GM19468 (cell line): ENCODE measurements around the gene DEDD2.
A peak's percentile ranks its signal among the peaks of the same experiment; 100 is the strongest.

Source experiments
- ATAC-seq: cut with Tn5 transposase; IDR thresholded peaks from one replicate; pipeline ENCODE4 v1.9.1; 2021; ENCODE audit warnings: mild to moderate bottlenecking, moderate library complexity, moderate number of reproducible peaks; ENCODE audit not compliant: unreplicated experiment; ENCODE audit errors: extremely low read depth

The DEDD2 gene

DNA sequence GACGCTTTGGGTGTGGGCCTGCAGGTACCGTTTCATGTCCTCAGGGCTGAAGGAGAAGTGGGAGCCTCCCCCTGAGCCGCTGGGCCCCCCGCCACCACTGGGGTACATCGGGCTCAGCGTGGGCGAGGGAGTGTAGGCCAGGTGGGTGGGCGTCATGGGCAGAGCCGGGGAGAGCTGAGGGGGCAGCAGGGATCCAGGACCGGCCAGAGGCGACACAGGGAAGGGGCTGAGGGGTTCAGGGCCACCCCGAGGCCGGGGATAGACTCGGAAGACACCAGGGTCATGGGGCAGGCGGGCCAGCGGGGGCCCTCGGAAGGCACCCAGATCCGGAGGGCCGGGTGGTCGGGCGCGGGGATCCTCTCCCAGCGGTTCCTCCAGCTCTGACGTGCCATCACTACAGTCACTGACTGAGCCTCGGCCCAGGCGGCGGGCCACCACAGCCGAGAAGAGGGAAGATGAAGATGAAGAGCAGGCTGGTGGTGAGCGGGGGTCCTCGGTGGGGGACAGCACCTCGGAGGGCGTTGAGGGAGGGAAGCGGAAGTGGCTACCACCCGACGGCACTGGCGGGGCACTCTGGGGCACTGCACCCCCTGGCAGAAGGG is 31.8 kb upstream of the DEDD2 start:
- no peak for ATAC-seq

DNA sequence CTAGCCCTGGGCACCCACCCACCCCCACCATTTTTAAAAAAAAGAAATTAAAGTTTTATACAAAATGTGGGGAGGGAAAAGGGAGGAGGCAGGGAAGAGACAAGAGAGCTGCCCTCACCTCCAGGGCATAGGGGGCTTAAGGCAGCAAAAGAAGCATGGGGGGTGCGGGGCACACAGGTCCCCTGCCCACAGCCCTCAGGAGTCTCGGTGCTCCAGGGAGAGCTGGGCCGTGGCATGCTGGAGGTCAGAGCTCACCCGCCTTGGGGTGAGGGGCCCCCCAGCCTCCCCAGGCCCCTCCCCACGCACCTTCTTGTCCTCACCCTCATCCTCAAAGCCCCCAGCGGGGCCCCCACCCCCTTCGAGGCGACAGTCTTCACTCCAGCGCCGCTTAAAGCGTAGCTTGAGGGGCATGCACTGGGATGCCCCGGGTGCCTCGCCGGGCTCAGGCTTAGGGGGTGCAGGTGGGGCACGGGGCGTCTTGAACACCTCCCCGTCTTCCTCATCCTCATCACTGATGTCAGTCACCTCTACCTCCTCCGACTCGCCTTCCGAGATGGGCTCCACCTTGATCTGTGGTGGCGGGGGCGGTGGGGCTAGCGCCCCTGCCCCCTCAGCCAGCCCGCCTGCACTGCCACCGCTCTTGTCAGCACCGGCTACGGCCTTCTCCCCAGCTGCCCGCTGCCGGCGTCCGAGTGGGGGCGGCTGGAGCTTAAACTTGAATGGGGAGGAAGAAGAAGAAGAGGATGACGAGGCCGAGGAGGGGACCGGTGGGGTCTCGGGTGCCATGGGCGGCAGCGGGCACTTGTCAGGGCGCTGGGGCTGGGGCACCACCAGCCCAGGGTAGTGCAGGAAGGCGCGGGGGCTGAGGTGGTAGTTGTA is 31.0 kb upstream of the DEDD2 start:
- no peak for ATAC-seq

DNA sequence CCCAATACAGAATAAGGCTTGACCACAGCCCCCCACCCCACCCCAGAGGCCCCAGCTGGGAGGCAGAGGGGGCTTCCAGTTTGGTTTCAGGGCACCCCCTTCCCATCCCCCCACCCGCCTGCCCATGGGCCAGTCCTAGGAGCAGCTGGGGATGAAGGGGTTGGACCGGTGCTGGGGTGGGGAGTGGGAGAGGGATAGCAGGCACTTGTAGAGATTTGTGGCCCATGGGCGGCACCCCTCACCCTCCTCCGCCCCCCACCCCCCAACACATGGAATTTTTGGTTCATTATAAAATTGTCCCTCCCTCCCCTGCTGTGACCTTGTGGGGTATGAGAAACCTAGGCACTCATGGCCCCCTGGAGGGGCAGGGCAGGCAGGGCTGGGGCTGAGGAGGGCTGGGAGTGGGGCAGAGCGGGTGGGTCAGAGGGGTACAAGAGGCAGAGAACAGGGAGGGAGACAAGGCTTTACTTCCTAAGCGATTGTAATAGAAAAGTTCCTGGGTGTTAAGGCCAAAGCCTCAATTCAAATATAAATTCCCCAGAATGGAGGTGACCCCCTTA is 30.2 kb upstream of the DEDD2 start:
- ATAC-seq: no peak

DNA sequence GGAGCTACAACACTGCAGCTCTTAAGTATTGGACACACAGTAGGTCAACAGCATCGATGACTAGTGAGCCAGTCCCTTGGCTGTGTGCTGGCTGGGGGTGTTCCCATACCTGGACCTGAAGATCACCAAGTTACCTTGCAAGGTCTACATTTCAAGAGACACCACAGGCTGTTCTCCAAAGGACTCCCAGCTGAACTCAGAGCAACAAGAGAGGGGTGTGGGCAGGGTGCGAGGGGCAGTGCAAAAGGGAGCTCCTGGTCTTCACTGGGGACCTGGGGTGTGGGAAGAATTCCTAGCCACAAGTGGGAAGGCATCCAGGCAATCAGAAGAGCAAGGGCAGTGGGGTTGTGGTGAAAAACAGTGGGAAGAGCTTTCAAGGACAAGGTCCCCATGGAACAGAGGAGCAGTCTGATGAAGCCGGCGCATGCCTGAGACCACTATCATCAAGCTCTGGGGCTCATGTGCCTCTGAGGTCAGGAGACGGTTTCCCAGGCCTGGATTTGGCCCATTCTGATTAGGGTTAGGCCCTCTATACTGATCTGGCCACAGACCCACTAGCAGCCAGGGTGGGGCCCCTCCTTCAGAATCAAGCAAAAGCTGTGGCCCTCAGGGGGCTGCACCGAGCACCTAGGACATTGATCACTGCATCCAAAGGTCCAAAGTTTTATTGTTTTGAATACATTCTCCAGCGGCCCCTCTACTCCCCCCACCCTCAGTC is 29.6 kb upstream of the DEDD2 start:
- ATAC-seq: no peak

DNA sequence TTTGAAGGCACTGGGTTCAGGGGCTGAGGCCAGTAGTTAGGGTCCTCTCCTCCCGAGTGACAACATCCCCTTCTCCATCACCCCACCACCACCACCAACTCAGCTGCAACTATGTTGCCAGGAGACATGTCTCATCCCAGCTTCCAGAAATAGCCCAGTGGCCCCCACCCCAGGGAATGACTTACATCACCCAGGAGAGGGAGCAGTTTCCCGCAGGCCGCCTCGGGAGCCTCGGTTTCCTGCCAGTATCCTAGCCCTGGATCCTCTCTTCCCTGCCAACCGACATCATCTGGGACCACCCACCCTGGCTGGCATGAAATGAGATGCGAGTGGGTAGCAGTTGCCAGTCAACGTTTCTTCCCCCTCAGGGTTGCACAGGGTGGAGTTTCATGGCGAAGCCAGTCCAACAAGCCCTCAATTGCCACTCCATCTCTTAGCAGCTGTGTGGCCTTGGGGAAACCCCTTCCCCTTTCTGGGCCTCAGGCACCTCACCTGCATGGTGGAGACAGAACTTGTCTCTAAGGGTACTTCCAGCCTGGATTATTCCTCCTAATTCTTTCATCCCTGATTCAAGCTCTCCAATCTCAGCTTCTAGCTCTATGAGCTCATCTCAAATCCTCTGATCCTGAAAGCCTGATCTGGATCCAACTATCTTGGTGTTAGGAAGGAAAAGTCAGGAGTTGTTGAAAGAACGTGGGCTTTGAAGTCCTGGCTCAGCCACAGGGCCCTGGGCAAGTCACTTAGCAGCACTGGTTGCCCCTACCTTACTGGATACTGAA is 28.9 kb upstream of the DEDD2 start:
- ATAC-seq: no peak

DNA sequence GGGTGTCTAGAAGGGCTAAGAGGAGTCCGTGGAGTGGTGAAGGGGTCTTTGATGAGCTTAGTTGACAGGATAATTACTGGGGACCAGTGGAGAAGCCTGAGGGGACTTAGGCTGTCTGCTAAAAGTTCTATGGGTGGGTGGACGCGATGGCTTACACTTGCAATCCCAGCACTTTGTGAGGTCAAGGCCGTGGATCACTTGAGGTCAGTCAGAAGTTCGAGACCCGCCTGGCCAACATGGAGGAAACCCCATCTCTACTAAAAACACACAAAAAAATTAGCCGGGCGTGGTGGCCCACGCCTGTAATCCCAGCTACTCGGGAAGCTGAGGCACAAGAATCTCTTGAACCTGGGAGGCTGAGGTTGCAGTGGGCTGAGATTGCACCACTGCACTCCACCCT is 27.8 kb upstream of the DEDD2 start:
- no peak for ATAC-seq

DNA sequence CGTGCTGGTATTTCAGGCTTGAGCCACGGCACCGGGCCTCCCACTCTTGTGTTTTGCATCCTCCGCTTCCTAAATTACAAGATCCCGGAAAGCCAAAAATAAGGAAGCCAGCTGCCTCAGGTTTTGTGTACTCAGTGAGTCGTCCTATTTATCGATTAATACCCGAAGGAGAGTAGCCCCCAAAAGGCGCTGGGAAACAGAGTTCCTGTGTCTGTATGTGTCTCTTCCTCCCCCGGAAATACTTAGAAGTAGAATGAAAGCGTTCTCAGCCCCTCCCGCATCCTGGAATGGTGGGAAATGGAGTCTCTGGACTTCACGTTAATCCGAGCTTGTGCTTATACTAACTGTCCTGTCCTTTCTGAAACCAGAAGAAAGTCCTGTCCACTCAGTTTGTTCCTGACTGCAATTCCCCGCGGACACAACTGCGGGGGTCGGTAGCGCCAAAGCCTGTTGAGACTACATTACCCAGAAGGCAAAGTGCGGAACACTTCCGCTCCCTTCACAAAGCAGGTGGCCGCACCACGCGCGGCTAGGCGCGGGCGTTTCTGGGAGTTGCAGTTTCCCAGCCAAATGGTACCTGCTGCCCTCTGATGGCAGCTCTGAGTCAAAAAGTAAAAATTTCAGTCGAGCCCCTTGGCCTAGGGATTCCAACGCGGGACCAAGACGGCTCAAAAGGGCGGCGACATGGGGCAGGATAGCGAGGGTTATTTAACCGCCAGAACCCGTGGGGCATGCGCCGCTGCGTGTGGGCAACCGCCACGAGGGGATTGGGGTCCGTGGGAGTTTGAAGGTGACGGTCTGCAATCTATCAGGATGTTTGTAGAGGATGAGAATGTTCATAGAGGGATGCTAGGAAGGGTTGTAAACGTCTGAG is 27.1 kb upstream of the DEDD2 start:
- peak; percentile 27 for ATAC-seq

DNA sequence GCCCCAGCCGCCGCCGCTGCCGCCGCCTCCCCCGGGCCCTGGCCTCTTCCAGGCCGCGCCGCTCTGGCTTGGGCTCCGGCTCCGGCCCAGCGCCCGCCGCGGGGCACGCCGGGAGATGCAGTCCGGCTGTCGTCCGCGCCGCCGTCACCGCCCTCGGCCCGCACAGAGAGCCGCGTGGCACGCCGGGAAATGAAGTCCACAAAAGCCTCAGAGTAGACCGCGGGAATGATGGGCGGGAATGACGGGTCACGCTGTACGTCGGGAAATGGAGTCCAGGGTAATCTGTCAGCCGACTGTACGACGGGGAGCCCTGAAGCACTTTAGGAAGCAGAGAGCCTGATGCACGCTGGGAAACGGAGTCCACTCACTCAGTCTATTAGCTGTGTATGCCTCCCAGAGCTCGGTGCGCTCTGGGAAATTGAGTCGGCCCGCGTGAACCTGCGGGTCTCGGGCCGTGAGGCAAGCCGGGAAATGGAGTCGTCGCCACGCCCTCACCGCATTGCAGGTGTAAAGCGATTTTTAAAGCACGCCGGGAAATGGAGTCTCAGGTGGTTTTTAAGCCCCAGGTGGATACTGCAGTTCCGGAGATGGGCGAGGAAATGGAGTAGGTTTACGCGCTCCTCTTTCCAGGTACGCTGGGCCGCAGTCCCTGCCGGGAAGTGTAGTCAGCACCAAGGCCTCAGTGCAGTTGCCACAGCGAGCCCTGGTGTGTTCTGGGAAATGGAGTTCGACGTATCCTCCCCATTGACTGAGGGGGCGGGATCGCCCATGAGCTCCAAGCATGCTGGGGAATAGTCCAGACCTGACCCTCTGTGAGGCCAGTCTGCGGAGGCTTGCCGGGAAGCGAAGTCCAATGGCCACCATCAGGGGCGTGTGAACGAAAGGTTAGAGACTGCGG is 25.3 kb upstream of the DEDD2 start, which contains the start of gene GSK3A:
Gene GSK3A (minus strand): TSS at position 91 of the 898 bp plus-strand sequence. CDS start 137 bp downstream, outside the sequence.
- peak; percentile 41 for ATAC-seq

DNA sequence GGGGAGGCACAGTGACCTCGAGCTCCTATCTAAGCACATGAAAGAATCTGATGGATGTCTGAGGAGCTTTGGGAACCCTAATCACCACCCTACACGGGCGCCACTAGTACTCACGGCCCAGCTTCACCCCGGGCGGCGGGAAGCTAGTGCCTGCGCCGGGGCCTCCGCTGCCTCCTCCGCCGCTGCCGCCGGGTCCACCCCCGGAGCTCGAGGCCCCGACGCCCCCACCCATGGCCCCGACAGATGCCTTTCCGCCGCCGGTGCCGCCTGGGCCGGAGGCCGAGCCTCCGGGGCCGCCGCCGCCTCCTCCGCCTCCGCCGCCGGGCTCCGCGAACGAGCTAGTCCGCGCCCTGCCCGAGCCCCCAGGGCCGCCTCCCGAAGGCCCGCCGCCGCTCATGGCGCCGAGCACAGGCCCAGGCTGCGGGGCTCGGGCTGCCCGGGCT is 24.6 kb upstream of the DEDD2 start:
- no peak for ATAC-seq

DNA sequence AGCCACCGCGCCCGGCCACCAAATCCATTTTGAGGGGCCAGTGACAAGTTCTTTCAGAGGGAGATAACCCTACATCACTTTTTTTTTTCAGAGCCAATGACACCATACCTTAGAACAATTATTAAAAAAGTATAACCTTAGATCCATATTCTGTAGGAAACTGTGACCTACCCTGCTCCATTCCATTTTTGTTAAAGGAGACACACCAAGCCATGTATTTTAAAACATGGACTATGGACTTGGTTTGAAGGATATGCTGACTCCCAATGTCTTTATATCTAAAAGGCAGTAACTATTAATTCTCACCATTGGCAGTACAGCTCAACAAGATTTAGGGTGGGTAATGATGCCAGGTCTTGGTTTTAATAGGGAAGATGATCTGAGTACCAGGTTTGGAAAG is 23.8 kb upstream of the DEDD2 start:
- no peak for ATAC-seq

DNA sequence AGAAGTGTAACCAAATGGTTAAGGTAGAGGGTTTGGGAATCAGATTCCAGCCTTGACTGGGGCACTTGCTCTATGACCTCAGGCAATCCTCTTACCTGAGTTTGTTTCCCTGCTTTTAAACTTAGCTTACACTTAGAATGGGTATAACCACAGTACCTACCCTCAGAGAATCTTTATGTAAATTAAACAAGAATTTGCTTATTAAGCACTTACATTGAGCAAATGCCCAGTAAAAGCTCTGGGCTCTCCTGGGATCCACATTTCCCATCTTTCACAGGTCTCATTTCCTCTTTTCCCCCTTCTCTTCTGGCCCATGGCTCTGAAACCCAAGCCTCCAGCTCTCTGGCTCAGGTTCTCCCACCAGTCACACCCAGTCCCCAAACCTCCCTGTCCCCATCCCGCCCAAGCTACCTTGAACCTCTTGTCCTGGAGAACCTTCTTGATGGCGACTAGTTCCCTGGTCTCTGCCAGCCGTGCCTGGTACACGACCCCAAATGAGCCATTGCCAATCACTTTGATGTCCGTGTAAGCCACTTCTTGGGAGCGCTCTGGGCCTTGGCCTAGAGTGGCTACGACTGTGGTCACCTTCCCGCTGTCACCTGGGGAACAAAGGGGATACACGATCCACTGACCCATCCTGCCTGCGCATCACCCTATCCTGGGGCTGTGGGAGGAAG is 22.2 kb upstream of the DEDD2 start:
- no peak for ATAC-seq

DNA sequence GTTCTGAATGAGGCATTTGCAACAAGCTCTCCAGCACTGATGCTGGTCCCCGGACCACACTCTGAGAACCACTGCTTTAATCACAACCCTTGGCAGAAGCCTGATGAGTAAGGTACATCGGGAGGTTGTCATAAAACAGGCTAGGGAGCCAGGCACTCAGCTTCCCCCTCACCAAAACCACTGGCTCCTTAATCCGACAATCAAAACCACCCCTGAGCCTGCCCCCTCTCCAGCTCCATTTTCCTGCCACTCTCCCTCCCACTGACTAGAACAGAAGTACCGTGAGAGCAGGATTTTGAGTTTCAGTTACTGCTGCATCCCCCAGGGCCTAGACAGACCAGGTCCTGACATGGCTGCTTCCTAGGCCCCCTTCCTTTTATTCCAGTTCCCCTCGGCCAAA is 17.7 kb upstream of the DEDD2 start:
- no peak for ATAC-seq

DNA sequence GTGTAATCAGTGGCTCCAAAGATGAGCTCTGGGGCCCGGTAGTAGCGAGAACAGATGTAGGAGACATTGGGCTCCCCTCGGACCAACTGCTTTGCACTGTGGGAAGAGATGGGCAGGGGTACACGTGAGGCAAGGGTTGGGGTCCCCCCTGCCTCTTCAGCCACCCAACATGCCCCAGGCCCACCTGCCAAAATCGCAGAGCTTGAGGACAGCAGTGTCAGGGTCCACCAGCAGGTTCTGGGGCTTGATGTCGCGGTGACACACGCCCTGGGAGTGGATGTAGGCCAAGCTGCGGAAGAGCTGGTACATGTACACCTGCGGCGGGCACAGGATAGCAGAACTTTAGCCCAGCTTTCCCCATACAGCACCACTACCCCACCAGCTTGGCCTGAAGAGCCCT is 16.9 kb upstream of the DEDD2 start:
- ATAC-seq: no peak

DNA sequence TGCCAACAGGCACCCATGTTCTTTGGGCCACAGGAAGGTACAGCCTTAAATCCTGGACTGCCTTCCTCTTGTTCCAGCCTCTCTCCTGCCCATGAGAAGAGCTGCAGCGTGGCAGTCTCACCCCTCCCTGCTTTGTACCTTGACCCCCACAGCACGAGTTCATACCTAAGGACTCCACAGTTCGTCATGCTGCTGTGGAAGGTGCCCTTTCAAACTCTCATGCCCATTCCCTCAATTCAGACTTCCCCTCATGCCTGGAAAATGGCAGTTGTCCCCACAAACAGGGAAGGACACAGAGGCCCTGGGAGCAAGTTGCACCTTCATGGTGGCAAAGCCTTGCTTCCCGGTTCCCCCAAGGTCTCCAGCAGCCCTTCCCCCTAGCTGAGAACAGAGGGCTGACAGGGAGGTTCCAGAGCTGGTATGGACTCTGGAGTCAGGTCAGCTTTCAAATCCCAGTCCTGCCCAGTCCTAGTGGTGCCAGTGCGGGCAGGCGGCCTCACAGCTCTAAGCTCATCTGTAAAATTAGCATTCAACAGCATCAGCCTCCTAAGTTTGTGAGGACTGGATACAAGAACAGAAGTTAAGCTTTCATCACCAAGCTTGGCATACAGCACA is 16.3 kb upstream of the DEDD2 start:
- ATAC-seq: no peak

DNA sequence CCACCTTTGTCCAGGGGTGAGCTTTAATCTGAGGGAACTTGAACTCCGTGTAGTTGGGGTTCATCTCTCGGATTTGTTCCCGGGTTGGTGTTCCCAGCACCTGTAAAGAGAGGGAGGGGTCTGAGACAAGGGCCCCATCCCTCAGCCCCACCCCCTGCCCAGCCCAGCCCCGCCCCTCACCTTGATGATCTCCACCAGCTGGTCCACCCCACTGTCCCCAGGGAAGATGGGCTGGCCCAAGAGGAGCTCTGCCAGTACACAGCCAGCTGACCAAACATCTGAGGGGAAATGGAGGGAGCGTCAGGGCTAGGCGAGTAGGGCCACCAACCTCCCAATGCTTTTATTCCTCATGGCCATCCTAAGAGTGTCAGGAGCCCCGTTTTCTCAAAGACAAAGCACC is 15.6 kb upstream of the DEDD2 start:
- no peak for ATAC-seq

DNA sequence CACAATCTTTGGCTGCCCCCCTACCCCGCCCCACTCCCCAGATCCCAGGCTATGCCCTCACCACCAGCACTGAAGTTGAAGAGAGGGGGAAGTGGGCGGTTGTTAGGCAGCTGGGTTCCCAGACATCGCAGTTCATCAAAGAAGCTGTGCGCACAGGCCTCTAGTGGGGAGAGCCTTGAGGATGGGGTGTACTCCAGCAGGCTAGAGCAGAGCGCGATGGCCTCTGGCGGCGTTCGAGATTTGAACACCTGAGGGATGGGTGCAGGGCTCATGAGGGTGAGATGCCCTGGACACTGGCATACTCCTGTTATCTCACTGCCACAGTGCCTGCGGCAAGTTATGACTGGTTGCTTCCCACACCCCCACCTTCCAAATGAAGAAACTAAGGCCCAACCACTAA is 15.0 kb upstream of the DEDD2 start:
- ATAC-seq: no peak

DNA sequence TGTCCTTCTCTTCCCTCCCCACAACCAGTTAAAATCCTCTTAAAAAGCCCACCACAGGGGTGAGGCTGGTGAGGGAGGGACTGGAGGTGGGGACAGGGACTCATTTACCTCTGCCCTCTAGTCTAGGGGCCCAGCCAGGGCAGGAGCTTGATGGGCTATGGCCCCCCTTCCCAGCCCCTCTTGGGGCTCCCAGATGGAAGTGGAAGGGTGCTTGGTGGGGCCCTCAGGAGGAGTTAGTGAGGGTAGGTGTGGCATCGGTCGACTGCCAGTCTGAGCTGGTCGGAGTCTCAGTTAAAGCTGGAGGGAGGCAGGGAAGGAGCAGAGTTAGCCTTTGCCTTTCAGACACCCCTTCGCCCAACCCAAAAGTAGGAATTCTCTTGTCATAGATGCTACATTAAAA is 13.1 kb upstream of the DEDD2 start:
- ATAC-seq: no peak
